Measurements from ENCODE around the gene ROCK2.
A peak's percentile ranks its signal among the peaks of the same experiment; 100 is the strongest.

The ROCK2 gene

GRCh38 chr2:11366326-11366741, 21.9 kb upstream of the ROCK2 start:
- DNase-seq, result no peak

- DNase-seq, result no peak
These were observed 20.9 kb upstream of the ROCK2 start for GRCh38 chr2:11365096-11365879.

- no peak for DNase-seq
These were observed 20.1 kb upstream of the ROCK2 start for GRCh38 chr2:11364565-11364887.

GRCh38 chr2:11363868-11364564, 19.6 kb upstream of the ROCK2 start:
- no peak for DNase-seq

GRCh38 chr2:11359865-11360264, 15.4 kb upstream of the ROCK2 start:
- DNase-seq, result no peak

- no peak for DNase-seq
These were observed 13.1 kb upstream of the ROCK2 start for GRCh38 chr2:11357428-11357972.

GRCh38 chr2:11356764-11357163, 12.3 kb upstream of the ROCK2 start:
- no peak for DNase-seq

GRCh38 chr2:11355194-11356053, 11.0 kb upstream of the ROCK2 start:
- DNase-seq, result no peak

GRCh38 chr2:11354363-11355154, 10.1 kb upstream of the ROCK2 start:
- DNase-seq, result no peak

- no peak for DNase-seq
These were observed 8.5 kb upstream of the ROCK2 start for GRCh38 chr2:11352781-11353537.

- DNase-seq, result no peak
These were observed 3.8 kb upstream of the ROCK2 start for GRCh38 chr2:11348209-11348749.

- DNase-seq, result no peak
These were observed 3.0 kb upstream of the ROCK2 start for GRCh38 chr2:11347403-11347959.

- DNase-seq, result no peak
These were observed 1.6 kb upstream of the ROCK2 start for GRCh38 chr2:11346023-11346482.

GRCh38 chr2:11344956-11345677, 681 bp upstream of the ROCK2 start:
- DNase-seq, result peak; percentile 14

GRCh38 chr2:11343650-11344341, 640 bp downstream of the ROCK2 start:
- DNase-seq, result peak; percentile 54

GRCh38 chr2:11343368-11343649, 1.1 kb downstream of the ROCK2 start:
- no peak for DNase-seq

GRCh38 chr2:11342551-11343367, 1.7 kb downstream of the ROCK2 start:
- DNase-seq, result peak; percentile 44

GRCh38 chr2:11340717-11341116, 3.7 kb downstream of the ROCK2 start:
- no peak for DNase-seq

- no peak for DNase-seq
These were observed 4.8 kb downstream of the ROCK2 start for GRCh38 chr2:11339508-11340083.
